ENCODE measurements around the gene SPR.

Gene SPR

GRCh38 chr2:72927619-72928550 is 40.7 kb downstream of the SPR start:
- Histone ChIP-seq H3K36me3 (no peaks in the 10 kb centered on the region), H3K27me3 (peaks cover 75% of the 10 kb centered on the region), H4K20me1 (peaks cover 47% of the 10 kb centered on the region), H3K9ac (no peak overlapping the region), H3K4me2 (no peak overlapping the region), H3K4me1 (peaks cover 28% of the 10 kb centered on the region), H3K9me3 (no peaks in the 10 kb centered on the region), H3K27ac (no peak overlapping the region), H3K4me3 (no peak overlapping the region)
- no peak for TF ChIP-seq Cebpa-rat (IDR thresholded peaks at IDR 0.05)

GRCh38 chr2:72929010-72929409 is 41.8 kb downstream of the SPR start:
- Histone ChIP-seq H3K4me3 (no peak overlapping the region), H3K27ac (no peak overlapping the region), H3K36me3 (no peaks in the 10 kb centered on the region), H3K9ac (no peak overlapping the region), H4K20me1 (peaks cover 35% of the 10 kb centered on the region), H3K4me1 (peaks cover 36% of the 10 kb centered on the region), H3K9me3 (no peaks in the 10 kb centered on the region), H3K27me3 (peaks cover 64% of the 10 kb centered on the region), H3K4me2 (no peak overlapping the region)
- TF ChIP-seq Cebpa-rat (IDR thresholded peaks at IDR 0.05), result no peak

- no peaks in the 10 kb centered on the region for H3K9me3 ChIP-seq
- TF ChIP-seq Cebpa-rat (IDR thresholded peaks at IDR 0.05), result no peak
- H3K4me2 ChIP-seq, result peak overlapping the region; percentile 69
- no peak overlapping the region for H3K9ac ChIP-seq
- H3K4me3 ChIP-seq, result no peak overlapping the region
- peaks cover 48% of the 10 kb centered on the region for H3K4me1 ChIP-seq
- no peak overlapping the region for H3K27ac ChIP-seq
- H3K36me3 ChIP-seq, result no peaks in the 10 kb centered on the region
- H4K20me1 ChIP-seq, result peaks cover 11% of the 10 kb centered on the region; the same call in 1 of the 2 replicates
- peaks cover 40% of the 10 kb centered on the region for H3K27me3 ChIP-seq
Observed at GRCh38 chr2:72931280-72931910, 44.2 kb downstream of the SPR start.

- H3K4me2 ChIP-seq, result peak overlapping the region; percentile 69
- no peak overlapping the region for H3K9ac ChIP-seq
- H3K9me3 ChIP-seq, result no peaks in the 10 kb centered on the region
- H3K27ac ChIP-seq, result no peak overlapping the region
- H3K4me1 ChIP-seq, result peaks cover 56% of the 10 kb centered on the region
- H3K4me3 ChIP-seq, result no peak overlapping the region
- peaks cover 3% of the 10 kb centered on the region; the same call in 1 of the 2 replicates for H4K20me1 ChIP-seq
- TF ChIP-seq Cebpa-rat (IDR thresholded peaks at IDR 0.05), result no peak
- no peaks in the 10 kb centered on the region for H3K36me3 ChIP-seq
- H3K27me3 ChIP-seq, result peaks cover 32% of the 10 kb centered on the region
Observed at GRCh38 chr2:72932045-72932740, 45.0 kb downstream of the SPR start.

- H3K4me1 ChIP-seq, result peaks cover 62% of the 10 kb centered on the region
- peak overlapping the region; percentile 69 for H3K4me2 ChIP-seq
- no peak overlapping the region for H3K9ac ChIP-seq
- no peak for TF ChIP-seq Cebpa-rat (IDR thresholded peaks at IDR 0.05)
- no peaks in the 10 kb centered on the region for H3K9me3 ChIP-seq
- H3K27me3 ChIP-seq, result peaks cover 26% of the 10 kb centered on the region
- no peaks in the 10 kb centered on the region for H3K36me3 ChIP-seq
- no peaks in the 10 kb centered on the region; the same call in 1 of the 2 replicates for H4K20me1 ChIP-seq
- H3K4me3 ChIP-seq, result no peak overlapping the region
- H3K27ac ChIP-seq, result no peak overlapping the region
Observed at GRCh38 chr2:72932805-72933204, 45.6 kb downstream of the SPR start.

- Histone ChIP-seq H3K4me1 (peaks cover 66% of the 10 kb centered on the region), H3K4me2 (peak overlapping the region; percentile 69), H3K9ac (no peak overlapping the region), H3K27me3 (peaks cover 22% of the 10 kb centered on the region), H3K27ac (no peak overlapping the region), H4K20me1 (no peaks in the 10 kb centered on the region), H3K9me3 (no peaks in the 10 kb centered on the region), H3K4me3 (no peak overlapping the region), H3K36me3 (no peaks in the 10 kb centered on the region)
- TF ChIP-seq Cebpa-rat (IDR thresholded peaks at IDR 0.05), result no peak
Observed at GRCh38 chr2:72933207-72933606, 46.0 kb downstream of the SPR start.

- Histone ChIP-seq H3K9ac (no peak overlapping the region), H3K4me3 (no peak overlapping the region), H3K9me3 (no peaks in the 10 kb centered on the region), H3K4me2 (peak overlapping the region; percentile 69), H3K27ac (no peak overlapping the region), H3K36me3 (no peaks in the 10 kb centered on the region), H3K4me1 (peaks cover 71% of the 10 kb centered on the region), H3K27me3 (peaks cover 17% of the 10 kb centered on the region), H4K20me1 (no peaks in the 10 kb centered on the region)
- no peak for TF ChIP-seq Cebpa-rat (IDR thresholded peaks at IDR 0.05)
Observed at GRCh38 chr2:72933646-72934151, 46.5 kb downstream of the SPR start.

- Histone ChIP-seq H4K20me1 (no peaks in the 10 kb centered on the region), H3K9ac (no peak overlapping the region), H3K27ac (no peak overlapping the region), H3K4me3 (no peak overlapping the region), H3K9me3 (no peaks in the 10 kb centered on the region), H3K4me1 (peaks cover 84% of the 10 kb centered on the region), H3K36me3 (no peaks in the 10 kb centered on the region), H3K4me2 (peak overlapping the region; percentile 91), H3K27me3 (peaks cover 4% of the 10 kb centered on the region; the same call in 1 of the 2 replicates)
- TF ChIP-seq Cebpa-rat (IDR thresholded peaks at IDR 0.05), result no peak
Observed at GRCh38 chr2:72934683-72935610, 47.7 kb downstream of the SPR start.

- H3K27me3 ChIP-seq, result no peaks in the 10 kb centered on the region
- no peaks in the 10 kb centered on the region for H3K9me3 ChIP-seq
- H3K27ac ChIP-seq, result no peak overlapping the region
- H4K20me1 ChIP-seq, result no peaks in the 10 kb centered on the region
- no peak overlapping the region for H3K4me3 ChIP-seq
- H3K4me1 ChIP-seq, result peaks cover 90% of the 10 kb centered on the region
- TF ChIP-seq Cebpa-rat (IDR thresholded peaks at IDR 0.05), result no peak
- peak overlapping the region; percentile 91 for H3K4me2 ChIP-seq
- no peaks in the 10 kb centered on the region for H3K36me3 ChIP-seq
- no peak overlapping the region for H3K9ac ChIP-seq
Observed at GRCh38 chr2:72935611-72935957, 48.4 kb downstream of the SPR start.

All from BLaER1 (cell line).